T follicular helper cell (primary cell): Measurements from ENCODE around the gene RPH3AL.
"Not testable (repeated sequence)": the region's sequence is repeated elsewhere in the genome, so short reads cannot be mapped to it uniquely, and the experiment has no call there.

Source experiments
- DNase-seq: peaks from one replicate; pipeline ENCODE4 v3.0.0-alpha.2; 2020; ENCODE audit warnings: low read depth

The RPH3AL gene

DNA sequence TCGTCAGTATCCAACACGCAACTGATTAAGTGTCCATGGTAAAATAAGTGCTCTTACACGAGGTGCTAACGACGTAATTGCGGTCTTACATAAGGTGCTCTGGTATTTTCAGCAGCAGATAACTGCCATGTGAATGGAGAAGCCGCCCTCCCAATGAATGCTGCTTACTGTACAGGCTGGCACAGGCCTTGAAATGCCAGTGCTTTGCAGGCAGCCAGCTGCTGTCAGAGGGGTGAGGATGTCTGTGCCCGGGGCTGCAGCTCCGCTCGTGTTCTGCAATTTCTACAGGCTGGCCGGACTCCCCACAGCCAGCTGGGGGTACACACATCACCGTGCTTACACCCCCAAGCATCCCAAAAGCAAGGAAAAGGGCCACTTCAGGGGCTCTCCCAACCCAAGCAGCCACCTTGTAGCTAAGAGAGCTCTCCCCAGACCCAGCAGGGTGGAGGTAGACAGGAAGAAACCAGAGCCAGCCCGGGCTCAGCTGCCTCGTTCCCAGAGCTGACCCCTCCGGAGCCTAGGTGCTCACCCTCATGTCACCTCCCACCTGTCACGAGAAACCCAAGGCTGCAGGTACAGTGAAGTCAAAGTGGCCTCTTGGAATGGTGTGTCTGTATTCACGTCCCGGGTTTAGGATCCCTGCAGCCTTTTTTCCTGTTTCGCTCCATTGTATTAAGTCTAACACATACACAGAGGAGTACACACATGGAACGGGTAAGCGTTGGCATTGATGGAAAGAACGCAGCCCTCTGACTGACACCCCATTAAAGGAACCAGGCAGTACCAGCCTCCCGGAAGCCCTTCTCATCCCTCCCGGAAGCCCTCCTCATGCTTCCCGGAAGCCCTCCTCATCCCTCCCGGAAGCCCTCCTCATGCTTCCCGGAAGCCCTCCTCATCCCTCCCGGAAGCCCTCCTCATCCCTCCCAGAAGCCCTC, 27.2 kb upstream of the RPH3AL start:
- no peak for DNase-seq

- DNase-seq: no peak
Measured at GRCh38 chr17:378068-378467, 25.5 kb upstream of the RPH3AL start.

- no peak for DNase-seq
Measured at GRCh38 chr17:376936-377863, 24.6 kb upstream of the RPH3AL start.

DNA sequence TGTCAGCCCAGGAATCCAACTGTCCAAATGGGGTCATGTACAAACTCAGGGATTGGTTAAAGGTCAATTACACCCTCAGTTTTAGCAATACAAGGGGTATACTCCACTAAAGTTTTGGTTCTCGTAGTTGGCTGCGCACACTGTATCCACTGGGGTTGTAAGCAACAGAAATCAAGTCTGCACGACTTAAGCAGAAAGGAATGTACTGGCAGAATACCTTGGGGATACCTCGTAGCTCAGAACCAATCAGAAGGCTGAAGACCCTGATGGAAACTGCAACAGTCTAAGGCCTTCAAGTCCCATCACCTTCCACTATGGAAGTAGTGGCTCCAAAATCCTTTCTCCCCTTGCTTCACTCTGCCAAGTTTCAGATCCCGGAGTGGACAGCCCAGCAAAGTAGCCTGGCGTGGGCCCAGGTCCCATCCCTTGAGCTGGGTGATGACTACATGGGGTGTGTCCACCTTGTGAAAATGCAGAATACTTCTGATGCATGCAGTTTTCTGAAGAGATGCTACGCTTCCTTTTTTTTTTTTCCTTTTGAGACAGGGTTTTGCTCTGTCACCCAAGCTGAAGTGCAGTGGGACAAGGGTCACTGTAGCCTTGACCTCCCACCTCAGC, 21.1 kb upstream of the RPH3AL start:
- no peak for DNase-seq

GRCh38 chr17:372157-373152, 19.8 kb upstream of the RPH3AL start:
- DNase-seq: no peak

- no peak for DNase-seq
Measured at GRCh38 chr17:371583-371982, 19.0 kb upstream of the RPH3AL start.

DNA sequence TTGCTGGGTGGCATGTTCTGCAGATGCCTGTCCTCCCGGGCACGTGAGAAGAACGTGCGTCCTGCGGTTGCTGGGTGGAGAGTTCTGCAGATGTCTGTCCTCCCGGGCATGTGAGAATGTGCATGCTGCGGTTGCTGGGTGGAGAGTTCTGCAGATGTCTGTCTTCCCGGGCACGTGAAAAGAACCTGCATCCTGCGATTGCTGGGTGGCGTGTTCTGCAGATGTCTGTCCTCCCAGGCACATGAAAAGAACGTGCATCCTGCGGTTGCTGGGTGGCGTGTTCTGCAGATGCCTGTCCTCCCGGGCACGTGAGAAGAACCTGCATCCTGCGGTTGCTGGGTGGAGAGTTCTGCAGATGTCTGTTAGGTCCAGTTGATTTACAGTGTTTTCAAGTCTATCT, 15.0 kb upstream of the RPH3AL start:
- DNase-seq: not testable (repeated sequence)

- DNase-seq: not testable (repeated sequence)
Measured at GRCh38 chr17:366657-367615, 14.3 kb upstream of the RPH3AL start.

- DNase-seq: no peak
Measured at GRCh38 chr17:364766-365165, 12.2 kb upstream of the RPH3AL start.

DNA sequence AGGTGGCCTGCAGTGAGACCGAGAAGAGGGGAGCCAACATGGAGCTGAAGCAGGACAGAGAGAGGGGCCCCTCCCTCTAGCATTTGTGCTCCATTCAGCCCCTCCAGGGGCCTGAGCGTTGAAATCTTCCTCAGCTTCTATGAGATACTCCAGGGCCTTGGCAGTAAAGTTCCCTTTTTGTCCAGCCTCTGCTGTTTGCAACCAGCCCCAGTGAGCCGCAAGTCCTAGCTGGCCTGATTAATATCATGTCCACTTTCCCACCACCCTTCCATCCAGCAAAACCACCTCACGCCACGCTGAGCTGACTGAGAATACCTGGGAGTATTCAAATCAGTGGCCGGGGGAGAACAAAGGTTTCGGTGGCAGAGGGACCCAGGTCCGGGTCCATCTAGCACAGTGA, 11.7 kb upstream of the RPH3AL start:
- DNase-seq: no peak

- DNase-seq: no peak
Measured at GRCh38 chr17:362721-363120, 10.1 kb upstream of the RPH3AL start.

- DNase-seq: no peak
Measured at GRCh38 chr17:360092-360750, 7.6 kb upstream of the RPH3AL start.

DNA sequence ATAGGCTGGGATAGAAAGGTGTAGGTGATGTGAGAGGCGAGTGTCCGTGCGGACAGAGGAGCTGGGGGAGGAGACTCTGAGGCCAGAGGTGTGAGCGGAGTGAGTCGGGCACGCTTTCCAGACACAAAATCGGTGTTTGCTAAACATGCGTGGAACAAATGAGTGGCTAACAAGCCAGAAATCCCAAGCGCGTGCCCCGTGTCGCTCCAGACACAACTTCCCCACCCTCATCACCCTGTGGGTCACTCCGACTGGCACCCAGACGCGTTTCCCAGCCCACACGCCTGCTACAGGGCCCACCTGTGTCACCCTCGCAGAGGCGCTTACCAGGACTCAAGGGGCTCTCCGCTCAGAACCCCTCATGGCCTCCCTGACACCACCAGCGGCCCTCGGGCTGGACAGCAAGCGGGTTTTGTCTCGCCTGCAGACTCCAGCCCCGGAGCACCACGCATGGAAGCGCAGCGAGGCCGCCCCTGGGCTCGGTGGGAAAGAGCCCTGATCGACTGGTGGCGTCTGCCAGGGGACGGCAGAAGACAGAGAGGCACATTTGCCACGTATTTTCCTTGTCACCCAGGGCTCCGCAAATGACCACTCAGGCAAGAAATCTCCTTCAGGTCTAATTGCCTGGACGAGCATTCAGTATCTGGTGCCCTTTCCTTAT, 6.0 kb upstream of the RPH3AL start:
- DNase-seq: no peak

DNA sequence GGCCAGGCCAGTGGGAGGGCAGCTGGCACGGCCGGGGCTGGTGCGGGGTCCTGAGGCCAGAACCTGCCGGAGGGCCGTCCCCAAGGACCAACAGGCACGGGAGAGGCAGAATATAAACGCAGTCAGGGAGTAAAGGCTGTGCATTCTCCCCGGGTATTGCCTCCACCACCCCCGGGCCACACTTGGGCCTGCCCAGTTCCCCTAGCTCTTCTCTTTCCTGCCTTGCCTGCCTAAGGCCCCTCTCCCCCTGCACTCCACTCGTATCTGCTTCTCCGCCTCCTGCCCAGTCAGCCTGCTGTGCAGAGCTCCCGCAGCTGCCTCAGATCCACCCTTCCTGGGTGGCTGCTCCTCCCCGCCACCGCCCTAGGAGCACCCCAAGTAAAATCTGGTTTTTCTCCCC, 5.0 kb upstream of the RPH3AL start:
- DNase-seq: no peak

- no peak for DNase-seq
Measured at GRCh38 chr17:356671-357434, 4.2 kb upstream of the RPH3AL start.

DNA sequence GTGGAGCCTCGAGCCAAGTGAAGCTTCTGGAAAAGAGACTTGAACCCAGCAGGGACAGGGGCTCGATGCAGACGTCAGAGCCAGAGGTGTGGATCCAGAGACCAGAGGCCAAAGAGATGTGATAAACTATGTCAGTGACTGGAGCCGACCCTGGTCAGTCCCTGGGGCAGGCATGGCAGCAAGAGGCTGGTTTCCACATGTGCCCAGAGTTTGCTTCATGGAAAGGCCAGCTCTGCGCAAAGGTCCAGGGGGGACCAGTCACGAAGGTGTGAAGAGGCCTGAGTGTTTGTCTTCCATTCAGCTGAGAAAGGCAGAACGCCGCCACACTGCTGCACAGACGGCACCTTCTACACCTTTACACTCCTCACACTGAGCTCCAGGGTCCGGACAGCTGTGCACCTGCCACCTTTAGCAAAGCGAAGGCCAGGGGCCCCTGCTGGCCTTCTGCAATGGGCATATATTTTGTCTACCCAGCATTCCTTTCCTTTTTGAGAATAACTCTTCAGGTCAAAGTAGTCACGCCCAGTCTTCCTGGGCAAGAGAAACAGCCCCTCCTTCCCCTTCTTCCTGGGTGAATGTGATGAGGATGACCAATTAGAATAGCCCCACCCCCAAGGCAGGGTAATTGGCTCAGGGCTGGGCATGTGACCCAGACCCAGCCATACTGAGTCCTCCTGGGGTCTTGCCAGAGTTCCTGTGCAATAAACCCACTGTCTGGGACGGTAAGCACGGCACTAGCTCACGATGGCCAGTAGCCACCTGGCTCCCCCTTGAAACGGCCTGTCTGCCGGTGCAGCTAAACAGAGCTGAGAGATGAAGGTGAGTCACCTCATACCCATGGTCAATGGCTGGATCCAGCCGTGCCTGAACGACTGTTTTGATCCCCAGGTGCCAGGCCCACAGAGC, 2.3 kb upstream of the RPH3AL start:
- no peak for DNase-seq

GRCh38 chr17:353838-354234, 1.2 kb upstream of the RPH3AL start:
- DNase-seq: no peak
